GM23338 (cell line): ENCODE results near the gene BCAS3. TPM values are rescaled to one million over a fixed set of nuclear protein-coding genes. Genes with fewer than 3 reads are reported as not detected.

Experiments
- ATAC-seq: fragments of 200-7000 bp; cut with Tn5 transposase; 3 replicates; pipeline ENCODE4 v1.9.1; 2020
- DNase-seq: peaks from one replicate; pipeline ENCODE4 v3.0.0-alpha.2; 2015; ENCODE audit warnings: low spot score
- H2AFZ ChIP-seq: fragments of 200-600 bp; sonication (generic); 2 replicates; pipeline ENCODE4 v1.8.0; 2016; ENCODE audit warnings: antibody characterized with exemption, mild to moderate bottlenecking, moderate library complexity
- H3F3A ChIP-seq: fragments of 200-600 bp; sonication (generic); replicated peaks from 2 replicates; pipeline ENCODE4 v1.8.0; 2017; ENCODE audit warnings: antibody characterized with exemption, mixed run types, low read depth
- H3K27ac ChIP-seq: fragments of 200-600 bp; sonication (generic); 2 replicates; pipeline ENCODE4 v1.6.1; 2016; ENCODE audit warnings: low read depth
- H3K27me3 ChIP-seq: fragments of 200-600 bp; sonication (generic); 2 replicates; pipeline ENCODE4 v1.8.0; 2016; ENCODE audit warnings: mild to moderate bottlenecking, mixed run types, moderate library complexity; ENCODE audit not compliant: insufficient read depth
- H3K36me3 ChIP-seq: fragments of 200-600 bp; sonication (generic); 2 replicates; pipeline ENCODE4 v1.8.0; 2016; ENCODE audit warnings: mild to moderate bottlenecking; ENCODE audit not compliant: insufficient read depth
- H3K4me1 ChIP-seq: fragments of 200-600 bp; sonication (generic); 2 replicates; pipeline ENCODE4 v1.8.0; 2016; ENCODE audit warnings: mild to moderate bottlenecking, moderate library complexity; ENCODE audit not compliant: insufficient read depth
- H3K4me2 ChIP-seq: fragments of 200-600 bp; sonication (generic); 2 replicates; pipeline ENCODE4 v1.7.1; 2017; ENCODE audit warnings: mixed run types
- H3K4me3 ChIP-seq: fragments of 200-600 bp; sonication (generic); 2 replicates; pipeline ENCODE4 v1.6.1; 2016; ENCODE audit warnings: mixed run types
- H3K79me2 ChIP-seq: fragments of 200-600 bp; sonication (generic); replicated peaks from 2 replicates; pipeline ENCODE4 v1.8.0; 2017; ENCODE audit warnings: mild to moderate bottlenecking; ENCODE audit not compliant: insufficient read depth
- H3K9me2 ChIP-seq: fragments of 200-600 bp; sonication (generic); 2 replicates; pipeline ENCODE4 v1.8.0; 2017; ENCODE audit not compliant: insufficient read depth
- H4K20me1 ChIP-seq: fragments of 200-600 bp; sonication (generic); replicated peaks from 2 replicates; pipeline ENCODE4 v1.8.0; 2017; ENCODE audit warnings: mild to moderate bottlenecking; ENCODE audit not compliant: insufficient read depth
- H3K27ac Mint-ChIP-seq: 2 replicates; pipeline ENCODE4 v1.8.0; 2020; ENCODE audit warnings: inconsistent platforms, mild to moderate bottlenecking, moderate library complexity, mixed read lengths
- H3K27me3 Mint-ChIP-seq: 3 replicates; pipeline ENCODE4 v1.8.0; 2022; ENCODE audit warnings: low read depth, mild to moderate bottlenecking, moderate library complexity, mixed read lengths, inconsistent platforms; ENCODE audit not compliant: insufficient read depth, poor library complexity
- H3K36me3 Mint-ChIP-seq: 3 replicates; pipeline ENCODE4 v1.8.0; 2021; ENCODE audit warnings: low read depth, mild to moderate bottlenecking, inconsistent platforms, moderate library complexity, mixed read lengths
- H3K4me1 Mint-ChIP-seq: 3 replicates; pipeline ENCODE4 v1.8.0; 2020; ENCODE audit warnings: mild to moderate bottlenecking, inconsistent platforms, mixed read lengths
- H3K4me3 Mint-ChIP-seq: 3 replicates; pipeline ENCODE4 v1.8.0; 2021; ENCODE audit warnings: moderate library complexity, mild to moderate bottlenecking, inconsistent platforms, mixed read lengths
- H3K9me3 Mint-ChIP-seq: 3 replicates; pipeline ENCODE4 v1.8.0; 2020; ENCODE audit warnings: moderate library complexity, mild to moderate bottlenecking, inconsistent platforms, mixed read lengths
- CREB1 ChIP-seq: fragments of 250-450 bp; sonication (Bioruptor Pico); IDR thresholded peaks from 2 replicates; pipeline ENCODE4 v1.5.0; 2020; ENCODE audit warnings: low read depth, mild to moderate bottlenecking, moderate library complexity
- CTCF ChIP-seq, 2 experiments: fragments of 200-600 bp in 1 of 2; sonication (generic) in 1 of 2; conservative IDR thresholded peaks; 2 replicates each; pipeline versions ENCODE4 v1.5.1 to v1.6.1; 2016 to 2017; ENCODE audit warnings: antibody characterized with exemption in 2 of 2, low read depth in 2 of 2, mild to moderate bottlenecking in 2 of 2, moderate library complexity in 1 of 2
- ETS1 ChIP-seq: IDR thresholded peaks from 2 replicates; pipeline ENCODE4 v1.6.1; 2016; ENCODE audit warnings: antibody characterized with exemption
- EZH2 ChIP-seq: fragments of 200-600 bp; sonication (generic); IDR thresholded peaks from one replicate; pipeline ENCODE4 v1.8.0; 2017; ENCODE audit warnings: antibody characterized with exemption, mild to moderate bottlenecking, low read depth; ENCODE audit not compliant: unreplicated experiment
- EZH2phosphoT487 ChIP-seq: fragments of 200-600 bp; sonication (generic); IDR thresholded peaks from one replicate; pipeline ENCODE4 v1.8.1; 2018; ENCODE audit warnings: antibody characterized with exemption; ENCODE audit not compliant: unreplicated experiment
- JUNB ChIP-seq: IDR thresholded peaks from one replicate; pipeline ENCODE4 v1.6.1; 2016; ENCODE audit warnings: antibody characterized with exemption; ENCODE audit not compliant: unreplicated experiment
- NANOG ChIP-seq: IDR thresholded peaks from 2 replicates; pipeline ENCODE4 v1.6.1; 2016; ENCODE audit warnings: antibody characterized with exemption, borderline replicate concordance
- STAT1 ChIP-seq: IDR thresholded peaks from one replicate; pipeline ENCODE4 v1.6.1; 2016; ENCODE audit warnings: antibody characterized with exemption; ENCODE audit not compliant: unreplicated experiment
- ZNF114 ChIP-seq: fragments of 250-450 bp; sonication (Bioruptor Pico); IDR thresholded peaks from 2 replicates; pipeline ENCODE4 v1.5.0; 2020; ENCODE audit warnings: mild to moderate bottlenecking, moderate library complexity
- ZNF331 ChIP-seq: fragments of 250-450 bp; sonication (Bioruptor Pico); IDR thresholded peaks from 2 replicates; pipeline ENCODE4 v1.5.0; 2020; ENCODE audit warnings: low read depth, mild to moderate bottlenecking, moderate library complexity
- ZNF462 ChIP-seq: fragments of 250-450 bp; sonication (Bioruptor Pico); IDR thresholded peaks from 2 replicates; pipeline ENCODE4 v1.5.0; 2020; ENCODE audit warnings: mild to moderate bottlenecking, moderate library complexity
- polyA plus RNA-seq: library from polyadenylated mRNA; unstranded; fragments of >200 nt; fragmentation: Nextera tagmentation; extraction: Ambion mirVana; gene quantifications from 2 replicates; pipeline ENCODE4 v1.2.1, GENCODE V29; 2016
- total RNA-seq: library from RNA; depleted of rRNA; stranded (reverse); fragments of >200 nt; shearing (Covaris generic); gene quantifications from 2 replicates; pipeline ENCODE4 v1.2.3, GENCODE V29; 2014

The BCAS3 gene
- total and polyA plus RNA-seq, 2 experiments from 2014 or later, result 8.2 to 28.0 TPM

- TF ChIP-seq ZNF462 (CRISPR knock-in tag) (no peak), ETS1 (no peak), EZH2phosphoT487 (no peak), CREB1 (CRISPR knock-in tag) (no peak)
These were observed 535.0 kb downstream of the BCAS3 start (continued) for GRCh38 chr17:61212655-61213054.

GRCh38 chr17:61214753-61215152 lies 537.1 kb downstream of the BCAS3 start:
- Histone ChIP-seq H3K36me3 (no peaks in the 10 kb centered on the region), H3K79me2 (no peaks in the 10 kb centered on the region), H3K27ac (no peak overlapping the region), H4K20me1 (no peaks in the 10 kb centered on the region), H3K27me3 (no peaks in the 10 kb centered on the region), H3K4me1 (peaks cover 12% of the 10 kb centered on the region), H2AFZ (no peak overlapping the region), H3K4me3 (no peak overlapping the region), H3F3A (no peaks in the 10 kb centered on the region), H3K9me2 (no peaks in the 10 kb centered on the region), H3K4me2 (no peak overlapping the region)
- ATAC-seq, result no peak
- H3K4me3 Mint-ChIP-seq, result no peak overlapping the region
- H3K9me3 Mint-ChIP-seq, result no peaks in the 10 kb centered on the region
- no peaks in the 10 kb centered on the region for H3K27me3 Mint-ChIP-seq
- DNase-seq, result no peak
- no peaks in the 10 kb centered on the region for H3K36me3 Mint-ChIP-seq
- H3K27ac Mint-ChIP-seq, result no peak overlapping the region
- H3K4me1 Mint-ChIP-seq, result peaks cover 18% of the 10 kb centered on the region; the same call in 2 of the 3 replicates
- no peak for TF ChIP-seq EZH2
- no peak for TF ChIP-seq CTCF (conservative IDR thresholded peaks at IDR 0.05; ENCODE audit: low read depth in 2 of 2)
- no peak for TF ChIP-seq NANOG
- no peak for TF ChIP-seq JUNB
- no peak for TF ChIP-seq ZNF114
- no peak for TF ChIP-seq STAT1
- TF ChIP-seq ZNF331, result no peak
